GM21717 (cell line): ENCODE data around the gene ACVR1B.

Source experiments
- ATAC-seq: cut with Tn5 transposase; IDR thresholded peaks from one replicate; pipeline ENCODE4 v1.9.1; 2021; ENCODE audit warnings: mild to moderate bottlenecking, moderate library complexity; ENCODE audit not compliant: unreplicated experiment

ACVR1B gene

DNA sequence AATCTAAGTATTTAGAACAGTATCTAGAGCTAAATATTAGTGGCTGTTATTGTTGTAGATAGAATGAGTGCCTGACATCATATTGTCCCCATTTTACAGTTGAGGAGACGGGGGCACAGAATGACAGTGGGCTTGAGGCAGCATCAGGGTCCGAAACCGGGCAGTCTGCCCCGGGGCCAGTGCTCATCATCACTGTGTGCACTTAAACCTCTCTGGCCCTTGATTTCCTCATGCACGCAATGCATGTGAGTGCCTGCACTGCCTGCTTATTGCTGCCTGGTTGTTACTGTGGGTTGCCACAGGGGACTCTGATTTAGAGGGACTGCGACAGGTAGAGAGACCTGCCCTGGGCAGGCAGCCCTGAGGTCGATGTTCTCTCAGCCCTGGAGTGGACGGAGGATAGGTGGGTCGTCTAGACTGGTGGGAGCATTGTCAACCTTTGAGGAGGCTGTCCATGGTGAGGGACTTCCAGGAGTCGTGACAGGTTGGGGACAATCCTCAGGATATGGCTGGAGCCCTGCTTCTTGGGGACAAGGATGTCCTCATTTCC, 34.4 kb upstream of the ACVR1B start:
- no peak for ATAC-seq

DNA sequence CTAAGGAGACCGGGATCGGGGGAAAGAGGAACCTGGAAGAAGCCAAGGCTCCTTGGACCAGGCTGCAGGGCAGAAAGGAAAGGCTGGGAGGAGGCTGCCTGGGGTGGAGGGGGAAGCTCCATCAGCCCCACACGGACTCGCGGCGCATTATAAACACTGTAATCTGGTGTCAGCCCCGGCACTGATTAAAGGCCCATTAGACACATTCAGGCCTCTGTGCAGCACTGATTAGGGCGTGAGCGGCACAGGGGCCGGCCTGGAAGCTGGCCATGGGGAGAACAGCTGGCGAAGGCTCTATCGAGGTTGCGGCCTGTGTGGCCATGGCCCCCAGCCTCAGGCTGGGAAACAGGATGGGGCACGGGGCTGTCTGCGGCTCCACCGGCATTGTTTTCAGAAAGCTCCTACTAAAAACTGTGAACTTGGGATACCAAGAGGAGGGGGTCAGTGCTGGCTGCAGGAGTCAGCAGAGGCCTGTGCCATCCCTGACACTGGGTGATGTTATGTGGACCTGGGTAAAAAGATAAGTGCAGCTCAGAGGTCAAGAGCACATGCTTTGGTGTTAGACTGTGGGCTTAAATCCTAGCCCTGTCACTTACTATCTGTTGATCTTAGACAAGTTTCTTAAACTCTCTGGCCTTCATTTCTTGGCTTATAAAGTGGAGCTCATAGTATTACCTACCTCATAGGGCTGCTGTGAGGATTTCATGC, 33.6 kb upstream of the ACVR1B start:
- ATAC-seq: no peak

DNA sequence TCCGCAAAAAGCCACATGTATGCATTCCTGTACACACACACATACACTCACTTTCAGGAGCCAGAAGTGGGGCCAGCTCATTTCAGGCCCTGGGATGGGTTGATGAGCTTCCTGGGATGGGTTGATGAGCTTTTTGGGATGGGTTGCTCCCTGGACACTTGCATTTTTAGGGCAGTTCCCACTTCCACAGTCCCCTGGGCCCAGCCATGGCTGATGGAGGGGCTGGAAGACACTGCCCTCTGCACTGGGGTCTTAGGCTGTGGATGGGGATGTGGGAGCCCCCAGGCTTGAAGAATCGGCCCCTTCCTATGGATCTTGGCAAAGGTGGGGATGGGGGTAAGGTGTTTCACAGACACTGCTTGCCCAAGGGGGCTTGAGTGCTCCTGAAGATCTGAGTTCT, 31.5 kb upstream of the ACVR1B start:
- ATAC-seq: no peak

DNA sequence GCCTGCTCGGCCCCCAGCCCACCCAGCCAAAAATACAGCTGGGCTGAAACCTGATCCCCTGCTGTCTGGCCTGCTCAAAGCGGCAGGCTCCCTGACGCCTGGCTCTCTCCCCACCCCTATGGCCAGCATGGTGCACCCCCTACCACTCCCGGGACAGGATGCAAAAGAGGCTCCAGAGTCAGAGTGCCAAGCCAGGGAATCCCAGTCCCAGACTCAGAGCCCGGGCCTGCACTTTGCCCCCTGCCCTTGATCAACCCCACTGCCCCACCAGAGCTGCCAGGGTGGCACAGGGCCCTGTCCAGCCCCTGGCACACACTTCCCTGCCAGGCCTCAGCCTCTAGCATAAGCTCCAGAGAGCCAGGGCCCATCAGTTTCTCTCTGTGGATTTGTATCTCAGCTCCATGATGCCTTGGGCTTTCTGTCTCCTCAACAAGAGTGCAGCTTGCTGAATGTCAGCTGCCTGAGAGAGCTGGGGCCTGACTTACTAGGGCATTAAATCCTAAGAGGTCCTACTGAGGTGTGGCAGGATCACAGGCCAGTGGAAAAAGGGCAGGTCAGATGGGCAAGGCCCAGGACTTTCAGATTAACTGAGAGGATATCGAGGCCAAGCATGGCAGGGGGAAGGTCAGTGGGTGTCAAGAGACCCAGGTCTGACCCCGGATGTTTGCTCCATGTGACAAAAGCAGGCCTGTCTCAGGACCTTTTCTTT, 30.3 kb upstream of the ACVR1B start:
- no peak for ATAC-seq

DNA sequence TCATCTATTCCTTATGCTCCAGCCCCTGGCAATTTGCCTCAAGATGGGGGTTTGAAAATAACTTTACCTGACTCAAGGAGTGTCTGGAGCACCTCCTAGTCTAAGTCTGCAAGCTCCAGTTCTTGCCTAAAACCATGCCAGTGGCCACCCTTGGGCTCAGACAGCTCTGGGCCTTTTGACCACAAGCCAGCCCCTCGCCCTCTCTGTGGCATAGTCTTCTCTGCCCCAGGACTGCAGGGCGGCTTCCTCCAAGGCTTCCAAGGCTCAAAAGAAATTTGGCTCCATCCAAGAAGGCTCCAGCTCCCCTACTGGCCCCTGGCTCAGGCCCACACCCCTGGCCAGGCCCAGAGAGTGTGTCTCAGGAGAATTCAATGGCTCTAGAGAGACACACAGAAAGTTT, 29.4 kb upstream of the ACVR1B start:
- no peak for ATAC-seq

DNA sequence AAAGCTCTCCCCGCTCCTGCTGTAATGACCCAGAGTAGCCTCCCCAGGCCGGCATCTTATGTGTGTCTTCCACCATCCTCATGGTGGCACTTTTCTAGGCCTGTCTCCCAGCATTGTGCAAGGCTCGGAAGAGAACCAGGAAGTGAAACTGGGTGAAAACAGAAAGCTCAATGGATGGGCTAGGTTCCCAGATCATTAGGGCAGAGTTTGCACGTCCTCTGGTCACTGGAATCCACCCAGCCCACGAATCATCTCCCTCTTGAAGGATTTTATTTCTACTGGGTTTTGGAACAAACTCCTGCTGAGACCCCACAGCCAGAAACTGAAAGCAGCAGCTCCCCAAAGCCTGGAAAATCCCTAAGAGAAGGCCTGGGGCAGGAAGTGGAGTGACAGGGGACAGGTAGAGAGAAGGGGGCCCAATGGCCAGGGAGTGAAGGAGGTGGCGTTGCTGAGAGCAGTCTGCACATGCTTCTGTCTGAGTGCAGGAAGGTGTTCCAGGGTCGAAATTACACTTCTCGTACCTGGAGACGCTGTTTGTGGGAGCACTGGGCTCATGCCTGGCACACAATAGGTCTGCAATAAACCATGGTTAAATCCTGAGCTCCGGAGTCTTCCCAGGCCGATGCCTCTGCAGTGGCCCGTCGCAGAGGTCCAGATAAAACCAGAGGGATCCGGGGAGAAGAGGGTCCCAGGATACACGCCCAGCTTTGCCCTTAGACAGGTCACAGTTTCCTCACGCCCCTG, 28.6 kb upstream of the ACVR1B start:
- ATAC-seq: no peak

DNA sequence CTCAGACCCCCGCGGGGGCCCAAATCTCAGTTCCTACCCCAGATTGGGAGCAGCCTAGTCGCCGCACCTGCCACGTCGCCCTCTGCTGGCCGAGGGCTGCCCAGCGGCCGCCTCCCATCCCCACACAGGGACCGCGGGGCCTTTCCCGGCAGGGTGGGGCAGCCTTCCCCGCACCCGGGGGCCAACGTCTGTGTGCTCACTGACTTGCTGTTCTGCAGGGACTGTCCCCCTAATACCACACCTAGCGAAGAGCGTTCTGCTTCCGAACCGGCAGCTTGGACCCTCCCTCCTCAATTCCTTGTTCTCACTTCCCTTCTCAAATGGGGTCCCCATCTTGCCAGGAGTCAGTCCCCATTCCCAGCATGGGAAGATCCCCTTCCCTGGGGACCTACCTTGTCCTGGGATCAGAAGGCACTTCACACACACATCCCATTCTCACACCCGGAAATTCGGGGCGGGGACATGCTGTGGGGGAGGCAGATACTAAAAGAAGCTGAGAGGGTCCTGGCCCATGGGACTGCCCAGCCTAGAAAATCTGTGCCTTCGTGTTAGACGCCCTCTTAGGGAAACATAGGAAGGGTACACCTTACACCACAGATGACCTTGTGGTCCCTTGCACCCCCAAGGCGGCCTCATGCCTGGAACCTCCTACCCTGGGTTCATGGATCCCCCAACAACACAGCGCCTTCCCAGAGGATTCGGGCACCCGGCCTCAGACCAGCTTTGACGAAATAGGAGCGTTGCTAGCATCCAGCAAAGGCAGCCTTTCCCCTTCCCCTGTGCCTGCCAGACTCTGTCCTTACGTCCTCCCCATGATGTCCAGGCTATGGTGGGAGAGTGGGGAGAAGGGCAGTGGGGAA, 27.8 kb upstream of the ACVR1B start:
- ATAC-seq: no peak

DNA sequence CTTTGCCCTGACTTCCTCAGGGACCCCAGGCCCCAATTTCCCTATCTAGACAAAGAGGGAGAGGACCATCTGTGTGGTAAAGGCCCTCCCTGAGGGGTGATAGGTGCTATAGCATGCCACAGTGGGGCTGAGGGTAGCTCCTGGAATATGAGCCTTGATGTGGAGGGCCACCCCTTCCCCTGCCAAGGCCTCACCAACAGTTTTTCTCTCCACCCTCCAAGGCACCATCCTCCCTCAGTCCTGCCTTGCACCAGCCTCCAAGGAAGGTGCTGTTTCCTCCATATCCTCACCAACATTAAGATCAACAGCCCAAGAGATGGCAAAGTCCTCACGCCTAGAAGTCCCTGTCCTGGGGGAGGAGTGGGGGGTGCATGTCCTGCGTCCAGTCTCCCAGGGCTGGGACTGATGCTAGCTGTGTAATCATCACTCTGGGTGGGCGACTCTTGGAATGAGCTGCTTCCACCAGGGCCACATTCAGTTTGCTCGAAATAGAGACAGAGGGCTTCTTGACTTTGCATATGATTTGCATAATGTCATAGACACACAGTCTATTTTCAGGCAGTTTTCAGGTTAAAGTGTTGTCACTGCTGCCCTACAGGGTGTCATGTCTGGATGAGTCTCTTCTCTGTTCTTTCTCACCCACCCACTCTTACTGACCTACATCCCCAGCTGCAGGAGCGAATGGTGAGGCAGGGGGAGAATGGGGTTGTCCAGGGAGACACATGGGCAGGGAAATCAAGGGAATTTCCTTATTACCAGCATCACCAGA, 26.8 kb upstream of the ACVR1B start:
- peak; percentile 68 for ATAC-seq

DNA sequence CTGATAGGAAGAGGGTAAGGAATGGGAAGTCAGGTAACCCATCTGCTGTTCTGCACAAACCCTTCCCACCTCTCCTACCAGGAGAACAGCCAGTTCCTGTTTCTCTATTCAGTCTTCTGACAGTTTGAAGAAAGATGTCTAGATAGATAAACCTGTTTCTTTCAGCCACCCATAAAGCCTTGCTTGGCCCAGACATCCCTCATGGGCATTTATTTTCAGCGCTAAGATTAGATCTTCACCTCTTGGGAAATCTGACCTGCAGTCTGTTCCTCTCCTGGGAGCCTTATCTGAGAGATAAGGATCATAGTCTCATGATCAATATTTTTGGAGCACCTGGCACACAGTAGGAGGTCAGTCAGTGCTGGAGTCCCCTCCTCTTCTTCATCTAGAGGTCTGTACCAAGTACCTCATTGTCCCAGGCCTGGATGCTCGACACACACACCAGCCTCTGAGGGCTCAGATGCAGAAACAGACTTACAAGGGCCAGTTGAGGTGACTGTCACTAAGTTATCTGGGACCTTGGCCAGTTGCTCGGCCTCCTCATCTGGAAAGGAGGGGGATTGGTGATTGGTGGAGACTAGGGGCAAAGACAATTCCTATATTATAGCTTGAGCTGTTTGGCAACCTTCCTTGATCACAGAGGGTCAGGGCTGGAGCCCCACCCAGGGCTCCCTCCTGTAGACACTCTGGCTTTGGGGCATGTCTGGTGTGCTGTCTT, 26.0 kb upstream of the ACVR1B start:
- ATAC-seq: peak; percentile 8

DNA sequence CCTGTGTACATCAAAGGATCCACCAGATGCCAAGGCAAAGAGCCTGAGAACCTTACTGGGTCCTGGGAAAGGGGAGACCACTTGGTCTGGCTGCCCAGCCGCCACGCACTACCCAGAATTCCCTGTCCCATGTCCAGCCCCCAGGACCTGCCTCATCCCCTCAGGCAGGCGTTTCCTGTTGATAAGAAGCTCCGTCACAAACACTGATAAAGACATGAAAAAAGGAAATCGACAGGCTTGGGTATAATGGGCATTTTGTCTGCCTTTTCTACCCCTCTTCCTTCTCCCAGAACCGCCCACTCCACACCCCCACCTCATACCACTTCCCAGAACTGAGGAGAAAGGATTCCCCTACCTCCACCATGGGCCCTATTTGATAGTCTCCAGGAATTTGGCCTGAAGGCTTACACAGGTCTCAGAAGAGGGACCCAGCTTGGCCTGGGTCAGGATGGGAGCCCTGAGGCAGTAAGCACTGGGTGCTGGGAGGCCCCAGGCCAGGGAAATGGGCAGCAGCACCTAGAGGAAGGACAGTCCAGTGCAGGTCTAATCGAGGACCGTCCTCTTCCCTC, 25.4 kb upstream of the ACVR1B start:
- ATAC-seq: no peak

DNA sequence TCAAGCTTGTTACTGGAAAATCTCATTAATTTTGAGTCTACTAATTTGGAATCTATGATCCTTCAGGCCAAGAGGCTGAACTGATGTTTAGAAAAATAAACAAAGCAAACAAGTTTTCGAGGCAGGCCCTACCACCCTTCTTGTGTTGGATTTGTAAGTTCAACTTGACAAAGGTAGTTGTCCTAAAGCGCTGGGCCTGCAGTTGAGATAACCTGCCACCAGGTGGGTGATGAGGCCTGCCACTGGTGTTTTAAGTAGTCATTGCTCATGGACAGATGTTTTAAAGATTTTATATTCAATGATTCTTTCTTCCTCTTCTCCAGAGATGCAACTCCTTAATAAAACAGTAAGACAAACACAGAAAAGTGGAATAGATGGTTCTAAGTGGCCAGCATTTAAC, 24.8 kb upstream of the ACVR1B start:
- no peak for ATAC-seq

DNA sequence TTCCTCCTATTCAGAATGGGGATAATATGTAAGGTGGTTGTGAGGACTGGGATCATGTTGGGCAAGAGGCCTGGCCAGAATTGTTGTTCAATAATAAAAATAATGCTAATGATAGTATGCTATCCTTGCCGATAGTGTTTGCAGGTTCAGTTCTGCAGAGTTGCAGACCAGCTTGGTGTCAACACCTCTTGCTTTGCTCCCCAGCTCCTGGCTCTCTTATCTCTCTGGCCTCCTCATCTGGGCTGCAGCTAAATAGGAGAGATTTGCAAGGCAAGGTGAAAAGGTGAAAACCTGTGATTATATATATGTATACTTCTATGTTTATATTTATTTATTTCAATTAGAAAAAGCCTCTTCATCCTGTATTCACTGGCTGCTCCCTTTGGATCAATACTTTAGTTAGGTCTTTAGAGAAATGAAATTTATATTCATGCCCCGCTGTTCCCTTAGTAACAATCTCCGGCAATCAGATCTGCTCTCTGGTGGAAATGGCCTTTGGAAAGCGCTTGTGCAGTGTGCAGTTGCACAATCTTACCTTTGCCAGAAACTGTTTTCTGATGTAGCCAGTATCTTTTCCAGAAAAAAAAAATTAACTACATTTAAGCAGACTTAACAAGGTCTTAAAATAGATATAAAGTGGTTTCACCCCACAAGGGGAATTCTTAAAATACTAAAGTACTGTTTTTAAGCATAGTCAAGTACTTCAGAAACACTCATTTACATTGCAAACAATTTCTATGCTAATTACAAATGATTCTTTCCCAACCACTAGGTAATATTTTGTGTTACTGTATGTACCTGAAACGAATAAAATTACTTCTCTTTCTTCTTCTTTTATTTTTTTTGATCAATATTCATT, 19.1 kb upstream of the ACVR1B start:
- no peak for ATAC-seq

DNA sequence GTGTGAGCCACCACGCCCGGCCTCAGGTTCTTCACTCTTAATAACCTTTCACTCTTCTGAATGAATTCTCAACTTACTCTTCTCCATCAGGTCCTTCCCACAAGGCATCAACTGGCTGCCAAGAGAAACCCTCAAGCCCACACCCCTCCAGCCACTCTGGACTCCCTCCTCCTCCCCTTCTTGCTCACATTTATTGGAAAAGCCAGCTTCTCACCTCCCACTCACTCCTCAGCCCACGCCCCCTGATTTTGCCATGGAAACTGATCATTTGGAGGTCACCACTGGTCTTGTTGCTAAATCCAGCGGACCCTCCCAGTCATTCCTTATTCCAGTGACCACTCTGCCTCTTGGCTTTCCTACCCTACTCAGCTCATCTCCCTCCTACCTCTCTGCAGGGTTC, 17.4 kb upstream of the ACVR1B start:
- ATAC-seq: no peak

DNA sequence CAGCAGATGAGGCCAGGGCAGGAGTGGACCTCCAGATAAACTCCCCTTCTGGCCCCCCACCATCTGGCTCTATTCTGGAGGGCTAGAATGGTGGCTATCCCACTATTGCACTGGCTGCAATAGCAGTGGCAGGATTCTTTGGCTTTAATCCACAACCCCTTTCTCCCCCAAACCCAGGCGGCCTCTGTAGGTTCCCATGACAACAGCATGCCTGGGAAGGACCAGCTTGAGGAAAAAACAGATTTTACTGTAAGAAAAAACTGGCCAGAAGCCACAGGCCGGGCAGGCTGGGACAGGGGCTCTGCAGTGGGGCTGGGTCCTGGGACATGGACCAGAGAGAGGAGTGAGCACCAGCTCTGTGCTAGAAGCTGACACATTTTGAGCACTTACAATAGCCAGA, 13.6 kb upstream of the ACVR1B start:
- ATAC-seq: no peak

DNA sequence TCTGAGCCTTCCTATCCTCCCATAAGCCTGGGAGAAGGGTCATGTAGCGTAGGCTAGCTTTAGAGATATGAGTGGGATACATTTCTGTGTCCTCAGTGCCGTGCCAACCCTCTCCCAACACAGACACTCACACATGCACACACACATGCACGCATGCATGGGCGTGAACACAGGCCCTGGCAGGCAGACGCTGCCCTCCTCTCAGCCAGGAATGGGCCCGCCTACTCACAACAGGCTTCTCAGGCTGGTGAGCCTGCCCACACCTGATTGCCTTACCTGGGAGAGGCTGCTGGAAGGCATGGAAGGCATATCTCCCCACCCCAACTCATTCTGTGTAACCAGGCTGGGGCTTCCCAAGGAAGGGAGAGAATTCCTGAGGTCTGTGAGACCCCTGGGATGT, 12.8 kb upstream of the ACVR1B start:
- ATAC-seq: no peak

DNA sequence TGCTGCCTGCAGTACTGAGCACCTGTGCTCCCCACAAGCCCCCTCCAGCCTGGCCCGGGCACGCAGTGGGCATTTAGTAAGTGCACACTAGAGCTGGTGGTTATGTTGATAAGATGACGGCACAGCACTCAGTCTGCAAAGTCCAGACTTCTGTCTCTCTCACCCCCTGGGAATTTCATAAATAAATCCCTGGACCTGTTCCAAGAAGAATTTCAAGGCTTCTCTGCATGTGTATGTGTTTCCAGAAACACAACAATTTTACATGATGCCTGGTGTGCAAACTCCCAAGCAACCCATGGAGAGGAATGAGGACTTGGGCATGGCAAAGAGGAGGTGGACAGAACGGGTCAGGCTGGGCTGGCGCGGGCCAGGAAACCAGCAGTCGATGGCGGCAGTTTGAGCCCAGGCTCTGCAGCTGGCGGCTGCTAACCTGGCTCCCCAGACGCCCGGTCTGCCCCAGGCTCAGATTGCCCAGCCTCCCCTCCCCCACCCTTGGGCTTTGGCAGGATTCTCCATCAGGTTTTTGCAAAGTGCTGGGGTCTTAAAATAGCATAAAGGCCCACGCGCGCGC, 10.4 kb upstream of the ACVR1B start:
- ATAC-seq: no peak

DNA sequence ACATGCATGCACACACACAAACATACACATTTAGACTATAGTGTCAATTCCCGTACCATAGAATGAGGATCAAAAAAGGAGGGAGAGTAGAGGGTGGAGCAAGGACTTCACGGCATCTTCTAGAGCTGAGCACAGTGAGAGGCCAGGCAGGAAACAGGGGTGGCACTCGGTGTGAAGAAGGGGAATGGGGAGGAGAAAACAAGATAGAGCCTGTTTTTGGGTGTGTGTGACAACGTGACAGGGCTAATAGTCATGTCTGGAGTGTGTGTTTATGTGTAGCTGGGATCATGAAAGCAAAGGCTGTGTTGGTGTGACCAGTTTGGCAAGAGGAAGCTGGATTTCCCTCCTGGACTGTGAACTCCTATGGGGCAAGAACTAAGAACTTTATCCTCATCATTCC, 9.9 kb upstream of the ACVR1B start:
- ATAC-seq: no peak

DNA sequence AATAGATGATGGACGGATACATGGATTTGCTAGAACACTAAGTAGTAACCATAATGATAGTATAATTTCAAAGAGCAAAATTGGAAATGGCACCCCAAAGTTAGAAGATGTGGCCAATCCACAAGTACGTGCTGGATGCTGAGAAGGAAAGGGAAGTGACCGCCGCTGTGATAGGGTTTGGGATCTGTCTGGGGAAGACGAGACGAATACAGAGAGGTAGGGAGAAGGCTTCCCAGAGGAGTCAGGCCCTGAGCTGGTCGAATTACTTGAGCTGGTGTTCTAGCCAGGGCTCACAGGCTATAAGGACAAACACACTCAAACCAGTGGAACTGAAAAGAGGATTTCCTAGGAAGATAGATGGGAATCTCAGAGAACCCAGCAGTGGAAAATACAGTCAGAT, 9.4 kb upstream of the ACVR1B start:
- ATAC-seq: no peak
